Measurements from ENCODE around the gene STRIP1. TPM values are rescaled to one million over a fixed set of nuclear protein-coding genes. Genes with fewer than 3 reads are reported as not detected.

The STRIP1 gene
- total RNA-seq, 1 experiment from 2014 or later = 40.6 TPM

GRCh38 chr1:110004583-110004982 lies 29.8 kb upstream of the STRIP1 start:
- peak overlapping the region; percentile 70 for H3K4me3 Mint-ChIP-seq (ENCODE audit: unreplicated experiment)
- intact Hi-C loops (cut with micrococcal nuclease) = no loop called here
- BruUV-seq (replicated peaks) = TSS peak; percentile 39
- TF ChIP-seq CTCF (IDR thresholded peaks at IDR 0.05; ENCODE audit: unreplicated experiment) = no peak
- H3K9me3 Mint-ChIP-seq (ENCODE audit: unreplicated experiment) = no peaks in the 10 kb centered on the region
- H3K36me3 Mint-ChIP-seq (ENCODE audit: insufficient read depth, unreplicated experiment) = peaks cover 10% of the 10 kb centered on the region
- H3K4me1 Mint-ChIP-seq (ENCODE audit: insufficient read depth, unreplicated experiment) = peaks cover 53% of the 10 kb centered on the region
- DNase-seq (ENCODE audit: unreplicated experiment) = peak; percentile 66
- POLR2A ChIA-PET = interaction anchor here (0.9 to 5.4 kb wide), 5 partner anchors 11 to 456 kb away, joined by 3 to 70 read pairs (median 16); partner anchors contain the start of genes AHCYL1, GNAI3 and STRIP1
- no peaks in the 10 kb centered on the region for H3K27me3 Mint-ChIP-seq (ENCODE audit: insufficient read depth, unreplicated experiment)
- H3K27ac Mint-ChIP-seq (ENCODE audit: low read depth, unreplicated experiment) = peak overlapping the region; percentile 88
- CTCF ChIA-PET = interaction anchor here (1.4 to 9.5 kb wide), 3 partner anchors 20 to 228 kb away, joined by 6 to 104 read pairs (median 63); partner anchors contain the start of gene AHCYL1

- Mint-ChIP-seq H3K4me3 (ENCODE audit: unreplicated experiment) (no peak overlapping the region), H3K9me3 (ENCODE audit: unreplicated experiment) (no peaks in the 10 kb centered on the region), H3K27me3 (ENCODE audit: insufficient read depth, unreplicated experiment) (no peaks in the 10 kb centered on the region), H3K4me1 (ENCODE audit: insufficient read depth, unreplicated experiment) (peaks cover 58% of the 10 kb centered on the region), H3K27ac (ENCODE audit: low read depth, unreplicated experiment) (peak overlapping the region; percentile 88), H3K36me3 (ENCODE audit: insufficient read depth, unreplicated experiment) (peaks cover 24% of the 10 kb centered on the region)
- no TSS peak for BruUV-seq (replicated peaks)
- ChIA-PET POLR2A (interaction anchor here (0.7 to 5.4 kb wide), 5 partner anchors 21 to 492 kb away, joined by 3 to 70 read pairs (median 5); partner anchors contain the start of genes AHCYL1 and GNAI3), CTCF (interaction anchor here (0.7 to 9.5 kb wide), 6 partner anchors 10 to 366 kb away, joined by 3 to 104 read pairs (median 8); partner anchors contain the start of gene AHCYL1)
- no peak for TF ChIP-seq CTCF (IDR thresholded peaks at IDR 0.05; ENCODE audit: unreplicated experiment)
- intact Hi-C loops (cut with micrococcal nuclease) = no loop called here
- no peak for DNase-seq (ENCODE audit: unreplicated experiment)
Measured at GRCh38 chr1:110005971-110006370, 28.5 kb upstream of the STRIP1 start.

- POLR2A ChIA-PET = interaction anchor here (0.7 to 5.4 kb wide), 8 partner anchors 8 to 460 kb away, joined by 3 to 70 read pairs (median 4); partner anchors contain the start of genes AHCYL1, AMPD2, GNAI3 and GNAT2
- Mint-ChIP-seq H3K27ac (ENCODE audit: low read depth, unreplicated experiment) (no peak overlapping the region), H3K4me1 (ENCODE audit: insufficient read depth, unreplicated experiment) (peaks cover 58% of the 10 kb centered on the region)
Measured at GRCh38 chr1:110006516-110006915, 27.9 kb upstream of the STRIP1 start.

More at GRCh38 chr1:110006516-110006915, 27.9 kb upstream of the STRIP1 start:
- no peak for TF ChIP-seq CTCF (IDR thresholded peaks at IDR 0.05; ENCODE audit: unreplicated experiment)
- no TSS peak for BruUV-seq (replicated peaks)
- Mint-ChIP-seq H3K36me3 (ENCODE audit: insufficient read depth, unreplicated experiment) (peaks cover 28% of the 10 kb centered on the region), H3K4me3 (ENCODE audit: unreplicated experiment) (no peak overlapping the region), H3K27me3 (ENCODE audit: insufficient read depth, unreplicated experiment) (no peaks in the 10 kb centered on the region), H3K9me3 (ENCODE audit: unreplicated experiment) (no peaks in the 10 kb centered on the region)
- no peak for DNase-seq (ENCODE audit: unreplicated experiment)
- CTCF ChIA-PET = interaction anchor here (1.5 to 9.5 kb wide), 7 partner anchors 10 to 461 kb away, joined by 3 to 104 read pairs (median 8); partner anchors contain the start of gene AHCYL1
- intact Hi-C loops (cut with micrococcal nuclease) = no loop called here

All from MCF 10A (cell line).